H1 (cell line): ENCODE results near the gene CUEDC2. TPM values are rescaled to one million over a fixed set of nuclear protein-coding genes. Genes with fewer than 3 reads are reported as not detected.

ENCODE experiments used
- CREB1 ChIP-seq: IDR thresholded peaks from 2 replicates; pipeline ENCODE4 v1.6.1; 2012; ENCODE audit warnings: inconsistent platforms
- CTCF ChIP-seq, 3 experiments: IDR thresholded peaks; 1 replicate in 2 of 3; 2 replicates in 1 of 3; pipeline versions ENCODE4 v1.5.1 to v1.6.1; 2011; ENCODE audit warnings: low read length in 3 of 3, mild to moderate bottlenecking in 3 of 3, inconsistent platforms in 2 of 3, low read depth in 1 of 3, moderate library complexity in 1 of 3; ENCODE audit not compliant: insufficient read depth in 1 of 3; ENCODE audit errors: control extremely low read depth in 1 of 3
- E2F6 ChIP-seq: IDR thresholded peaks from 2 replicates; pipeline ENCODE4 v1.6.1; 2012; ENCODE audit warnings: inconsistent platforms
- EZH2 ChIP-seq: fragments of 200-600 bp; sonication (generic); IDR thresholded peaks from 2 replicates; pipeline ENCODE4 v1.7.1; 2012; ENCODE audit warnings: low read depth, mild to moderate bottlenecking, moderate library complexity, low read length, inconsistent platforms; ENCODE audit not compliant: severe bottlenecking
- GABPA ChIP-seq: IDR thresholded peaks from 2 replicates; pipeline ENCODE4 v1.6.1; 2011; ENCODE audit warnings: mild to moderate bottlenecking, low read length, moderate library complexity, borderline replicate concordance; ENCODE audit not compliant: insufficient read depth
- JUND ChIP-seq: IDR thresholded peaks from 2 replicates; pipeline ENCODE4 v1.6.1; 2011; ENCODE audit warnings: mild to moderate bottlenecking, improper control_type of control experiment, low read length
- KDM4A ChIP-seq: IDR thresholded peaks from one replicate; pipeline ENCODE4 v1.7.1; 2012; ENCODE audit warnings: low read depth, mild to moderate bottlenecking, moderate library complexity, low read length, inconsistent platforms; ENCODE audit not compliant: severe bottlenecking
- POLR2AphosphoS5 ChIP-seq: IDR thresholded peaks from 2 replicates; pipeline ENCODE4 v1.6.1; 2011; ENCODE audit warnings: low read depth, low read length
- SIN3A ChIP-seq, 2 experiments: IDR thresholded peaks in 1 of 2; conservative IDR thresholded peaks in 1 of 2; 2 replicates each; pipeline ENCODE4 v1.6.1; 2011 to 2012; ENCODE audit warnings: low read length in 2 of 2, improper control_type of control experiment in 1 of 2, low read depth in 1 of 2, mild to moderate bottlenecking in 1 of 2
- SP1 ChIP-seq: IDR thresholded peaks from 2 replicates; pipeline ENCODE4 v1.6.1; 2011; ENCODE audit warnings: low read depth, low read length
- TCF12 ChIP-seq: IDR thresholded peaks from 2 replicates; pipeline ENCODE4 v1.6.1; 2011; ENCODE audit warnings: low read depth, mild to moderate bottlenecking, low read length
- YY1 ChIP-seq: IDR thresholded peaks from 2 replicates; pipeline ENCODE4 v1.6.1; 2011; ENCODE audit warnings: low read depth, mild to moderate bottlenecking, low read length
- polyA plus RNA-seq, 7 experiments: library from polyadenylated mRNA; depleted of rRNA in 3 of 7; stranded (reverse) in 5 of 7; unstranded in 2 of 7; fragments of >200 nt in 5 of 7; fragments of 200-250 nt in 2 of 7; gene quantifications; 1 replicate in 5 of 7; 2 replicates in 1 of 7; 4 replicates in 1 of 7; pipeline versions ENCODE4 v1.2.1 to v1.2.3, GENCODE V29; 2011 to 2013; ENCODE audit warnings: missing spikeins in 2 of 7, mixed read lengths in 2 of 7
- total RNA-seq: library from RNA; stranded (reverse); fragmentation: NEBNext Ultra II Directional; extraction: Animal tissue kit (Norgen Biotek cat#: 25700); gene quantifications from 2 replicates; pipeline ENCODE4 v1.2.1, GENCODE V29; 2021

CUEDC2 gene
- total and polyA plus RNA-seq, 2 of the 8 experiments (the other 6 are each of a cell fraction or from before 2014, with no cell fraction given): 41.7 to 55.2 TPM

- TF ChIP-seq EZH2 (peak; percentile 21), CREB1 (peak; percentile 71), POLR2AphosphoS5 (peak; percentile 75), KDM4A (peak; percentile 30), E2F6 (peak; percentile 96), JUND (no peak), TCF12 (0 out of 2 replicates have a peak, but pooled peaks have one; percentile 37), YY1 (peak; percentile 80; the same call in 1 of the 2 replicates), SP1 (0 out of 2 replicates have a peak, but pooled peaks have one; percentile 15), CTCF (IDR thresholded peaks at IDR 0.05; ENCODE audit: control extremely low read depth in 1 of 3, insufficient read depth in 1 of 3, low read depth in 1 of 3, low read length in 3 of 3) (peak in 2 of 3 experiments; percentile 86 to 90; a peak in 3 of 4 replicates), SIN3A (conservative IDR thresholded peaks at IDR 0.05 in 1 of 2, IDR thresholded peaks at IDR 0.05 in 1 of 2; ENCODE audit: low read depth in 1 of 2, low read length in 2 of 2) (peak; percentile 63 to 87; a peak in 2 of 4 replicates), GABPA (0 out of 2 replicates have a peak, but pooled peaks have one; percentile 53)
Measured at GRCh38 chr10:102422545-102423129, 9.7 kb downstream of the CUEDC2 start (continued).
